ENCODE data around the gene SCGB2B2.
"Not testable (repeated sequence)": the region's sequence is repeated elsewhere in the genome, so short reads cannot be mapped to it uniquely, and the experiment has no call there.

SCGB2B2 gene, protein sequence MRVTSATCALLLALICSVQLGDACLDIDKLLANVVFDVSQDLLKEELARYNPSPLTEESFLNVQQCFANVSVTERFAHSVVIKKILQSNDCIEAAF

DNA sequence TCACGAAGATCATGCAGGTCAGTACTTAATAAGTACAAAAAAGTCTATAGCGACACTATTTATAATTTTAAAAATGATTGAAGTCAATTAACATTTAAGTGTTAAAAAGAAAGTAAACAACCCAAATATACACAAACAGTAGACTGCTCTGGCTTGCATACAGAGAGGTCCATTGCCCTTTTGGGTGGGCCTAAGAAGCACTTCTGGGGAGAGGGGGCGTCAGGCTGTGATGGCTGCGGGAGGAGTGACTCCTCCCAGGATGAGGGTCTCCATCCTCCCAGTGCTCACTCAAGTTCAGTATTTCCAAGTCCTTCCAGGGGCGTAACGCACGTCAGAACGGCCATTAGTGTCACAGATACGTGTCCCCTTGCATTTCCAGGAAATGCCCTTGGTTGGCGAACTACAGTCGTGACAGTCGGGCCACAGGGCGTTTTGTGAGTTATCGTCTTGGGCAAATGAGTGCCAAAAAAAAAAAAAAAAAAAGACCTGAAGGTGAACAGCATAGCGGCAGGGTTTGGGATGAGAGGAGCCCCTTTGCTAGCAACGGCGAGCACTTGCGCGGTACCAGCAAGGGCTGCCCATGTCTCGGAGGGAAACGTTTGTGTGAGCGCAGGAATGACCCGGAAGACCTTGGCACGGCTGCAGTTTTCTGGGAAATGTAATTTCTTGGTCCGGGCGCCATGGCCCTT lies at the start of gene SCGB2B2:
TSS of gene SCGB2B2 (minus strand) at position 463 of the 689 bp plus-strand sequence. CDS start 82,596 bp downstream, outside the sequence.
- DNase-seq (ENCODE audit: low read depth): no peak

DNA sequence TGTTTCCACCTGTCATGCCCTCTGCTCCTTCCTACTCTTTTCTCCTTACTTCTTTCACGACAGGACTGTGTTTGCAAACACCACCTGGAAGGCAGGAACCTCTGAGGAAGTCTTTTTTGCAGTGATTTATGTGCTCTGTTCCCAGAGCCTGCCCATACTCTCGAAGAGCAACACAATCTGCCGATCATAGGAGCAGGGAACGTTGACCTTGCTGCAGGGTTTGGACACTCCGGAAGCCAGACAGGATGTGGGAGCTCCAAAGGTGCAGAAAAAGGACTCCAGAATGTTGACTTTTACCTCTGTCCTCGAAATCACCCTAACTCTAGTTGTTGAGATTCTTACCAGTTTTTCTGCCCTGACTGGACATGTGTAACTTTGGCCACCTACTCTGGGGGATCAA lies 48.4 kb upstream of the SCGB2B2 start:
- no peak for DNase-seq (ENCODE audit: low read depth)

DNA sequence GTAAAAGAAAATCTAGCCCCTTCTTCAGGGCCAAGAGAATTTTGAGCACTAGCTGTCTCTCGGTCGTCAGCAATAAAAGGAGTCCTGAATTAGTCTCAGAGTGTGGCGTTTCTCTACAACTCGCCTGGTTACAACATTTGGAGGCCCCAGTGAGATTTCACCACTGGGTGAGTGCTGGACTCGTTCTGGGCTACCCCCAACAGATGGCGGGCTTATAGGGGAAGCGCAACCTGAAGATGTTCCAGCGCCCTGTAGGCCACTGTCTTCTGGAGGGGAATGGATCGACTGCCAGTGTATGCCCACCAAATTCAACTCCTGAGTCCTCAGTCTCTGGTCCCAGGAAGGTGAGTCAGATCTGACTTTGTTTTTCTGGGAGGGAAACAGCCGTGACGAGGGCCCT lies 45.4 kb upstream of the SCGB2B2 start:
- no peak for DNase-seq (ENCODE audit: low read depth)

DNA sequence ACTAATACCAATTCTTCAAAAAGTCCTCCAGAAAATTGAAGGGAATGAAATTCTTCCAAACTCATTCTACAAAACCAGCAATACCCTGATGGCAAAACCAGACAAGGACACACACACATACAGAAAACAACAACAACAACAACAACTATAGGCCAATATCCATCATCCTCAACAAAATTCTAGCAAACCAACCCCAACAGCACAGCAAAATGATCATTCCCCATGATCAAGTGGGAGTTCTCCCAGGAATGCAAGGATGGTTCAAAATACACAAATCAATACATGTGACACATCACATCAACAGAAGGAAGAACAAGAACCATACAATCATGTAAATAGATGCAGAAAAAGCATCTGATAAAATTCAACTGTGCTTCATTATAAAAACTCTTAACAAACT lies 38.4 kb upstream of the SCGB2B2 start:
- no peak for DNase-seq (ENCODE audit: low read depth)

DNA sequence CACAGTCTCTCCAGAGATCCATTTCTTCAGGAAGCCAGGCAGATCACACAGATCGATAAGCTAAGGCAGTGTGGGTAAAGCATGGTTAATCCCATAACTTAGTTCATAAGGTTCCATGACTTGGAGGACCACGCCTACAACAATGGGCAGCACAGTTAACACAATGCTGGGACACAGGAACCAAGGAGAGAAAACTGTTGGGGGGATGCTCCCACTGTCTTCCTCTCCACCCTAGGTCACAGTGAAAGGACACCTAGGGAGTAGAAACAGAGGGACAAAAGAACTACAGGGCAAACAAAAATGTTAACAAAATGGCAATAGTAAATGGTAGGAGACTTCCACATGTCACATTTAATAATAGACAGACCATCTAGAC lies 36.3 kb upstream of the SCGB2B2 start:
- no peak for DNase-seq (ENCODE audit: low read depth)

DNA sequence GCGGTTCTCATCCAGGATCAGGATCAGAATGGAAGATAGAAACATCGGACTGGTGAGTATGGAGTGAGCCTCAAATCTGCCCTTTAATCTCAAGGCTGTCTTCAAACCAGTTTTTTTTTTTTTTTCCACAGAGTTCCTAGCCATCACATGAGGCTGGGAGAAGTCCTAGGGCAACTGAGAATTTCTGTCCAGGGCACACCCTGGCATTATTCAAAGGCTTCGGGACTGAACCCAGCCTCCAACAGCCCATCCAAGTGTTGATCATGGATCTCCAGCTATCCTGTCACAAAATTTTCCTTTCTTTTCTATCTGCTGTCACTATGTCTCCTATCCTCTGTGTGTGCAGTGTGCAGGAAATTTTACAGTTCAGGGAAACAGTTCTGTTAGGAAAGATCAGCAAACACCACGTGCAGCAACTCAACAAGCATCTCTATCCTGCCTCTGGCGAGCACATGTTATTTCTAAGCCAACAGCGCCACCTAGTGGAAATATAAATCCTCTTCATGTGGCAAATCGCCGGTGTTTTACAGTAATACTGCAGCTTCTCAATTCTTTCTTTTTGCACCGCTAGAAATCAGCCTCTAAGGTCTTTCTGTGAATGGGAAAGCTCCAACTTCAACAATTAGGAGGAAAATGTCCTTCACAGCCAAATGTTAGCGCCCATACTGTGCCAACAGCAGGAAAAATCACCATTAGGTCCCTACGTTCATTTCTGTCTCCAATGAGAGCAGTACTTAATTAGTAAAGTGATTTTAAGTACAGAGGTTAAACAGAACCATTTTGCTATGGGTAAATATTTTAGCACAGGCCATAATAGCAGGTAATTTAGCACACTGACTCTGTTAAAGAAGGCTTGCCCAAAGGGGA lies 35.7 kb upstream of the SCGB2B2 start:
- DNase-seq (ENCODE audit: low read depth): peak; percentile 27

DNA sequence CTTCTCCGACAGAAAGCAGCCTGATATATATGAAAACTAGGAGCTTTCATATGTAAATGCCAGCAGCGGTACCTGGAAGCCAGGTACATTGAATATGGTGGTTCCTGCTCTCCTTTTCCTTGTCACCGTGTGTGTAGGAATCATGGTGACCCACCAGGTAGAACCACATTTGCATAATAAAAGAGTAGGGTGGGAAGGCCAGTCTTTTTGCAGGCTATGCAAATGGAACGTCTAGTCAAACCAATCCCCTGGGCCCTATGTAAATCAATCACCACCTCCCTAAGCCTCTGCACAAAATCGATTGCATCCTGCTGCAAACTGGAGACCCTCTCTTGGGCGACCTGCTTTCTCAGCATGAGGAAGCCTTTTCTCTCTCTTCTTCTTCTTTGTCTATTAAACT lies 34.9 kb upstream of the SCGB2B2 start:
- no peak for DNase-seq (ENCODE audit: low read depth)

DNA sequence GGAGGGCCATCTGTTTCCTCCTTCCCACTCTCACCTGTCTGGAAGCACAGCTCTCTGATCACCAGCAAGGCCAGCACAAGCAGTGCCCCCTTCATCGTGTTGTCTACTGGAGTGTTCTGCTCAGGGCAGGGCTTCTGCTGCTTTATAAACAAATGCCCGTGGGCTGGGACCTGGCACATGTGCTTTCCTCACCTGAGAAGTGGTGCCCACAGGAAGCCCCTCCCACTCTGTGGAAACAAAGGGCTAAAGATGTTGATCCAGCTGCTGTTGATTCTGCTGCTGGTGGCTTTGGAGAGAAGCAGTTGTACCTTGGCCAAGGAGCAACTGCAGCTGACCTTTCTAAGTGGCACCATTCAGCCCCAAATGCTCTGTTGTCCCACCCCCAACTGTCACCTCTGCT lies 30.7 kb upstream of the SCGB2B2 start:
- DNase-seq (ENCODE audit: low read depth): no peak

DNA sequence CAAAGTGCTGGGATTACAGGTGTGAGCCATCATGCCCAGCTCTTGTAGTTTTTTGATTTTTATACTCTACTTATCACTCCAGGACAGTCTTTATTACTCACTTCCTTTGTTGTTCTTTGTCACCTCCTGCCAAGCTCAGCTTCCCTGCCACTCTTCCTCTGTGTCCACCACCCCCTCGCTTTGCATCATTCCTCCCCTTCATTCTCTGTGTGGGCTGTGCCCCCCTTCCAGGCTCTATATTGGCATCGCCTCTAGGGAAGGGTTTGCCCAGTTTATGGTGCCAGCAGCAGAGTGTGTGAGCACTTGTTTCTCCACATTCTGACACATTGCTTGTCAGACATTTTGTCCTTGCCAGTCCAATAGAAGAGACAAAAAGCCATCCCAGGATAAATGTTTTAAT lies 15.6 kb upstream of the SCGB2B2 start:
- no peak for DNase-seq (ENCODE audit: low read depth)

DNA sequence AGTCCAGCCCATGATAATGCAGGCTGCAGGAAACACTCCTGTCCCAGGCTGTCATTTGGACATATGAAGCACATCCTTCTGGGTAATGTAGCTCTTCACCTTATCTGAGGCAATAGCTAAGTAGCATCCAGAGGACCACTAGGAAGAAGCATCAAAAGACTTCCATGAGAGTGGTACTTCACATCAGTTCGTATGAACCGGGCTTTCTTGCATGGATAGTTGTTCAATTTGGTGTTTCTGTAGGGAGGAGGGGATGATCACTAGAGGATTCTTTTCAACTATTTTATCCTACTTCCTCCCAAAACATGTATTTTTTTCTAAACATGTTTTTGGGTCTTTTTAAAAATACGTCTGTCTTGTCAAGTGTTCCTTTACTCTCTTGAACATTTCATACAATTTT lies 13.4 kb upstream of the SCGB2B2 start:
- DNase-seq (ENCODE audit: low read depth): no peak

DNA sequence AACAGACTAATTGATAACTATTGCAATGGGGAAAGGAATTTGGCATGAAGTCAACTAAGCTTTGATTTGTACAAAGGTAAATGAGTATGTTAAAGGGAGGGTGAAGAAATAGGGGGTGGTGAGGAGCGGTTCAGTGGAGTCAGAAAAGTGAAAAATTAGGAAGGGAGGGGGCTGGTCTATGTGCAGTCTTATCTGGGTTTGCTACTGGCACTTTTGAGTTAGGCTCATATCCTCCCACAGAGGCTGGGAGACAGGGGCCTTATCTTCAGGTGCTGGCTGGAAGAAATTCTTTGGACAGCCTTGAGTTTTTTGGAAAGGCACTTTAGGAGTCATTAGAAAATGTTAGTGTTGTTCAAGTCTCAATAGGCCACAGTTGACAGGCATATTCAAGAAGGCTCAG lies 11.6 kb upstream of the SCGB2B2 start:
- DNase-seq (ENCODE audit: low read depth): no peak

DNA sequence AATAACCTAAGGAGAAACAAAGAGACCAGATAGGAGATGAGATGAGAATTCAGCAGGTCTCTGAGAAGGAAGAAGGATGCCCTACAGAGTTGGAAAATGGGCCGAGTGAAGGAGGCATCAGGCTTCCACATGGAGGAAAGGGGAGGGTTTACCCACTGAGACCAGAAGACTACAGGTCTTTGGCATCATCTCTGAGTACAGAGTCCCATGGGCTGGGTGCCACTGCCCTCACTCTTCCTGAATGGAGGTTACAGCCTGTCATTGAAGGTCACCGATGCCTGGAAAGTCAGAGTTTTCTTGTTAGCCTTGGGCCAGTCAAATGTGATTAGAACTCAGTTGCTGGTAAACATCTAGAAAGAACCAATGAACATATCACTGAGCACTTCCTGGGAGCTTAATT lies 10.4 kb upstream of the SCGB2B2 start:
- no peak for DNase-seq (ENCODE audit: low read depth)

DNA sequence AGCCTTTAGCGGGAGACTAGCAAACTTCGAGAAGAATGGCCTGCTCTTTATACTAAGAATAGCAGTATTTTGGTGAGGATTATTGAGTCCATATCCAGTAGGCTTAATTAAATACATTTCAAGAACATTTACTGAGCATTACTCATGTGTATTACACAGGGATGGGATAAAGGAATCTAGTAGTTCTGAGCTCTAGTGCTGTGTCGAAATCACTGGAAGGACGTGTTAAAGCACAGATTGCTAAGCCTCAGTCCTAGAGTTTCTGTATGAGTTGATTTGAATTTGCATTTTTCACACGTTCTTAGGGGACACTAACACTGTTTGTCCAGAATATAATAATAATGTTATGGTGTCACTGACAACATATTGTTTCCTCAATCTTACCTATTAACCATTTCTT lies 9.5 kb upstream of the SCGB2B2 start:
- no peak for DNase-seq (ENCODE audit: low read depth)

DNA sequence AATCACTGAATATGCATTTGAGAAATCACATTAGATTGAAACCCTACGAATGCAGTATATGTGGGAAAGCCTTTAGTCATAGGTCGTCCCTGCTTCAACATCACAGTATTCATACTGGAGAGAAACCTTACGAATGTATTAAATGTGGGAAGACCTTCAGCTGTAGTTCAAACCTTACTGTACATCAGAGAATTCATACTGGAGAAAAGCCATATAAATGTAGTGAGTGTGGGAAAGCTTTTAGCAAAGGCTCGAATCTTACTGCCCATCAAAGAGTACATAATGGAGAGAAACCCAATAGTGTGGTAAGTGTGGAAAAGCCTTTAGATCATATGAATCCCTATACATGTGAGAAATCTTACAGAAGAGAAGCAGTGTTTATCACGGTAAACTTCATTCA lies 8.3 kb upstream of the SCGB2B2 start:
- not testable (repeated sequence) for DNase-seq (ENCODE audit: low read depth)

DNA sequence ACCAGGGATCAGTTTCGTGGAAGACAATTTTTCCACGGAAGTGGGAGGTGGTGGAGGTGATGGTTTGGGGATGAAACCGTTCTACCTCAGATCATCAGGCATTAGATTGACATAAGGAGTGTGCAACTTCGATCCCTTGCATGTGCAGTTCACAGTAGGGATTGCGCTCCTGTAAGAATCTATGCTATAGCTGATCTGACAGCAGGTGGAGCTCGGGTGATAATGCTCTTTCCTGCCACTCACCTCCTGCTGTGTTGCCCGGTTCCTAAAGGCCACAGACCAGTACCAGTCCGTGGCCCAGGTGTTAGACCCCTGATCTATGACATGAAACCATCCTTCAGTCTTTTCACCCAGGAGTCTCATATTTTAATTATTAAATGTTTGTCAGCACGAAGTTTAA lies 4.5 kb upstream of the SCGB2B2 start:
- no peak for DNase-seq (ENCODE audit: low read depth)

DNA sequence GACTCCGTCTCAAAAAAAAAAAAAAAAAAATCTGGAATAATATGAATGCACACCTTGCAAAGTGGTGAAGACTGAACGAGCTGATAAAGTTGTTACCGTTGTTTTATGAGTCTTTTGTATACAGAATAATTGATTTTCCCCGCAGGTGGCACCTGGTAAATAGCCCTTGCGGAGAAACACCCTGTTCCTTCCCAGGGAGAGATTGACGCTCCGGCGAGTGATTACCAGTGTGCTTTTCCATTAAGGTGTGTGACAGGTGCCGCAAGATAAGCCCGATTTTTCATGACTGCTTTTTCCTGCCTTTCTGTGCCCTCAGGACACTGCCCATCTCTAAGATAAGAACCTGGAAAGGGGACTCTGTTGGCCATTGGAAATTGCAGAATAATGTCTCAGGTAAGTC lies 1.5 kb upstream of the SCGB2B2 start:
- no peak for DNase-seq (ENCODE audit: low read depth)

DNA sequence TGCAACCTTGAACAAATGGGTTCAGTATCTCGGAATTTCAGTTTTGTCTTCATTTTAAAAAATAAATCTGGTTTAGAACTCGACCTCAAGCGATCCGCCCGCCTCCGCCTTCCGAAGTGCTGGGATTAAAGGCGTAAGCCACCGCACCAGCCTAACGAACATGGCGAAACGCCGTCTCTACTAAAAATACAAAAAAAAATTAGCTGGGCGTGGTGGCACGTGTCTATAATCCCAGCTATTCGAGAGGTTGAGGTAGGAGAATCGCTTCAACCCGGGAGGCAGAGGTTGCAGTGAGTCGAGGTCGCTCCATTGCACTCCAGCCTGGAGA lies 1.1 kb upstream of the SCGB2B2 start:
- DNase-seq (ENCODE audit: low read depth): no peak

DNA sequence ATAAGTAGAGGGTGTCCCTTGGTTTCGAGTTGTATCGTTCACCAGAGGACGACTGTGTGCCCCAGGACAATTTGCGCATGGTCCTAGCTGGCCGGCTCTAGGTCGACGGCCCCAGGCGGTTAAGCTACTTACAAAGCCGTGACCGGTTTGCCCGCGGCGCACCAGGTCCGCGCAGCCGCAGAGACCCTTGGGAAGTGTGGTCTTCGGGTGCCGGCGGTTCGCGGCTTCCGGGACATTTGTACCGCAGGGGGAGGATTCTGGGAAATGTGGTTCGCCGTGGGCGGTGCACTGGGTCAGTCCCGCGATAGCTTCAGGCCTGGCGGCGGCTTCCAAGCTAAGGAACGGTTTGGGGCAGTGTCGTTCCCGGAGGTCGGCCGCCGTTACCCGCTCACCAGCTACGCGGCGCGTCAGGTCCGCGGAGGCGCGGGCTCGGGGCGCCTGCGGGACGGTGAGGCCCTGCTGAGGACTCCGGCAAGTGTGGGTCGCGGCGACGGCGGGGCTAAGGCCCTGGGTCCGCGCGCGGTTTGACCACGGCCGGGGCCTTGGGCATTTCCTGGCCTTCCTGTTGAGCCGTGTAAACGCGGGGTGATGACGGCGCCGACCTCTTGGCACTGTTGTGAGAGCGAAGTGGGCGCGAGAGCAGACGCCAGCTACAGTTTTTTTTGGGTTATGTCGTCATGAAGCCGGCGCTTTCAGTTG lies 576 bp upstream of the SCGB2B2 start, which contains the start of gene ZNF302:
TSS of gene ZNF302 (plus strand) at position 293 of the 699 bp plus-strand sequence. CDS start 1,127 bp downstream, outside the sequence.
- DNase-seq (ENCODE audit: low read depth): peak; percentile 91

DNA sequence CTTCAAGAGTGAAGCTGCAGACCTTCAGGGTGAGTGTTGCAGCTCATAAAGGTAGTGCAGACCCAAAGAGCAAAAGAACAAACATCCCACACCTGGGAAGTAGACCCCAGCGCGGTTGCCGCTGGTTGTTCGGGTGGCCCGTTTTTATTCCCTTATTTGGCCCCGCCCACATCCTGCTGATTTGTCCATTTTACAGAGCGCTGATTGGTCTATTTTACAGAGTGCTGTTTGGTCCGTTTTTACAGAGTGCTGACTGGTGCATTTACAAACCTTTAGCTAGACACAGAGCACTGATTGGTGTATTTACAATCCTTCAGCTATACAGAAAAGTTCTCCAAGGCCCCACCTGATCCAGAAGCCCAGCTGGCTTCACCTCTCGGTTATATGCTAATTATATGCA lies 1.0 kb downstream of the SCGB2B2 start:
- no peak for DNase-seq (ENCODE audit: low read depth)

DNA sequence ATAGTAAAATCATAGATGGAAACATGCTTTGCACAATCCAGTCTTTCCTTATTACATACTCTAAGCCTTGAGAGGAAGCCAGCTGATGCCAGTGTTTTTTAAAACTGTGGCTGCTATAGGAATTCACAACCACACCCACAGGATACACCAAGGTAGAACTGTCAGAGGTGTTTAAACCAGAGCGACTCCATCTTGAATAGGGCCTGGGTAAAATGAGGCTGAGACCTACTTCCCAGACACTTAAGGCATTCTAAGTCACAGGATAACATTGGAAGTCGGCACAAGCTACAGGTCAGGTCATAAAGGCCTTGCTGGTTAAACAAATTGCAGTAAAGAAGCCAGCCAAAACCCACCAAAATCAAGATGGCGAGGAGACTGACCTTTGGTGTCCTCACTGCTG lies 1.7 kb downstream of the SCGB2B2 start:
- no peak for DNase-seq (ENCODE audit: low read depth)

DNA sequence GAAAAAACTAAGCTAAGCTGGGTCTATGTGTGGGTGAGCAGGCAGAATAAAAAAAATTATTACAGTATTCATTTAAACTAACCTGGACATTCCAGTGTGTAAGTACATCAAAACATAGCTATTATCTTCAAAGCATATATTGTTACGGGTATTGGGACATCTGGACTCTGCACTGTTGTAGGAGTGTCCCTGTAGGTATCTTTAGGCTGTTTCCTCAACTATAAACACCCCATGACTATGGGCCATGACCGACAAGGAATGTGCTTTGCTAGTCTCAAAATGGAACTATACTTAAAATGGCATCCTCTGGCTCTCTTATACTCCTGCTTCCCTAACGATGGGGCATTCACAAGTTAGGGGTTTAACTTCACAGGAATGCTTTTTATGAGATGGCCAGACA lies 3.4 kb downstream of the SCGB2B2 start:
- no peak for DNase-seq (ENCODE audit: low read depth)

DNA sequence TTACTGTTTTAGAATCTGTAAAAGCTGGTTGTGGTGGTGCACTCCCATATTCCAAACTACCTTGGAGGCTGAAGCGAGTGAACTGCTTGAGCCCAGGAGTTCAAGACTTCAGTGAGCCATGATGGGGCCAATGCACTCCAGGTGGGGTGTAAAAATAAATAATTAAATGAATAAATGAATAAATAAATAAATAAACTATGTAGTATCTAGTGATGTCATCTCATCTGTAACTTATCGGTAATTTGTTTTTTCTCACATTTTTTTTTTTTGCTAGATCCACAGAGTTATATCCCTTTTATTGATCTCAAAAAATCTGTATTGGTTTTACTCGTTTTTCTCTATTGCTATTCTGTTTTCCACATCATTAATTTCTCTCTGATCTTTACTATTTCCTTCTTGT lies 5.0 kb downstream of the SCGB2B2 start:
- no peak for DNase-seq (ENCODE audit: low read depth)

DNA sequence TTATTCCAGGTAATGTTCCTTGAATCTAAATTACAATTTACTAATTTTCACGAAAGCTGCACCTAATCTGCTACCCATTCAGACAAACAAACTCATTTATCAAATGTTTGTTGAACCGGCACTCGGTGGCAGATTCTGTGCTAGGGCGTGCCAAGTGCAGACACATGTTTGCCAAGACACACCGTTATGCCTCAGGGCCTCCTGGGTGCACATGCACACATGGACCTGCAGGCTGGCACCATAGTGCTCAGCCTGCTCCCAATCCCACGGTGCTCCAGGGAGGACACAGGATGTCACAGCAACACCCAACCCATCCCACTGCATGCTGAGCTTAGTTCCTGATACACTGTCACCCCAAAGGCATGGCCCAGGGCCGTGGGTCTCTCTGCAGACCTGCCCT lies 7.7 kb downstream of the SCGB2B2 start:
- no peak for DNase-seq (ENCODE audit: low read depth)

Measured in activated T-cell treated with anti-CD3 and anti-CD28 coated beads for 1 hour (primary cell).